HCT116 (cell line): ENCODE results near the gene DDX24. TPM values are rescaled to one million over a fixed set of nuclear protein-coding genes. Genes with fewer than 3 reads are reported as not detected.

Experiments
- ATAC-seq: fragments of 200-7000 bp; cut with Tn5 transposase; 2 replicates; pipeline ENCODE4 v1.9.1; 2020; ENCODE audit warnings: mild to moderate bottlenecking, moderate library complexity
- BruUV-seq: library from RNA; stranded (reverse); fragments of 400-500 nt; replicated peaks from 2 replicates; lab custom pipeline; 2021; lab: Mats Ljungman, UMichigan
- CTCF ChIA-PET: fragments of 300-600 bp; sonication (Branson Sonifier 250); formaldehyde crosslinking; loops from one replicate; lab custom pipeline; 2021; ENCODE audit warnings: antibody characterized with exemption; lab: Charles Lee
- POLR2A ChIA-PET: fragments of 300-600, 350-600 bp; sonication (Branson Sonifier 250); formaldehyde crosslinking; loops from one replicate; lab custom pipeline; 2021; ENCODE audit warnings: antibody characterized with exemption; lab: Charles Lee
- RAD21 ChIA-PET, 2 experiments: fragments of 300-600 bp; sonication (Branson Sonifier 250); formaldehyde crosslinking; loops; one replicate each; lab custom pipeline; 2023; ENCODE audit warnings: low total read pairs in 2 of 2; ENCODE audit not compliant: uncharacterized antibody in 2 of 2, unreplicated experiment in 2 of 2, low non-redundant PET in 1 of 2; lab: Charles Lee
- DNase-seq: peaks from one replicate; pipeline ENCODE4 v3.0.0-alpha.2; 2010; ENCODE audit warnings: low read depth, low spot score
- H2AFZ ChIP-seq: fragments of 200-600 bp; shearing (Covaris generic), sonication (generic); 2 replicates; pipeline ENCODE4 v1.6.1; 2017; ENCODE audit warnings: low read depth, mixed run types, mixed read lengths, antibody characterized with exemption, low read length; ENCODE audit not compliant: poor library complexity, severe bottlenecking
- H3K27ac ChIP-seq: 2 replicates; pipeline ENCODE4 v1.5.1; 2012; ENCODE audit warnings: low read depth, low read length
- H3K27me3 ChIP-seq: fragments of 200-600 bp; sonication (generic); 2 replicates; pipeline ENCODE4 v1.6.1; 2016; ENCODE audit warnings: mixed run types, low read length, mixed read lengths; ENCODE audit not compliant: insufficient read depth
- H3K36me3 ChIP-seq, 2 experiments: fragments of 200-500 bp in 1 of 2; fragments of 200-600 bp in 1 of 2; sonication (Bioruptor generic) in 1 of 2; sonication (generic) in 1 of 2; 2 replicates each; pipeline versions ENCODE4 v1.5.1 to v1.6.1; 2014 to 2016; ENCODE audit warnings: low read length in 2 of 2, inconsistent platforms in 1 of 2, mixed read lengths in 1 of 2, mixed run types in 1 of 2; ENCODE audit not compliant: insufficient read depth in 2 of 2, control insufficient read depth in 1 of 2
- H3K4me1 ChIP-seq, 2 experiments: fragments of 200-600 bp in 1 of 2; sonication (generic) in 1 of 2; 2 replicates each; pipeline versions ENCODE4 v1.5.1 to v1.6.1; 2012 to 2017; ENCODE audit warnings: low read length in 2 of 2, inconsistent platforms in 1 of 2, mild to moderate bottlenecking in 1 of 2, mixed read lengths in 1 of 2, mixed run types in 1 of 2, moderate library complexity in 1 of 2; ENCODE audit not compliant: insufficient read depth in 2 of 2, control insufficient read depth in 1 of 2
- H3K4me2 ChIP-seq: fragments of 200-600 bp; sonication (generic); 2 replicates; pipeline ENCODE4 v1.6.1; 2017; ENCODE audit warnings: mixed run types, low read length, mixed read lengths
- H3K4me3 ChIP-seq, 2 experiments: fragments of 200-600 bp in 1 of 2; sonication (generic) in 1 of 2; replicated peaks in 1 of 2; 2 replicates each; pipeline ENCODE4 v1.5.1; 2011 to 2016; ENCODE audit warnings: low read length in 2 of 2, control low read depth in 1 of 2, low read depth in 1 of 2, mild to moderate bottlenecking in 1 of 2, mixed read lengths in 1 of 2, mixed run types in 1 of 2
- H3K79me2 ChIP-seq: fragments of 200-600 bp; sonication (generic); 2 replicates; pipeline ENCODE4 v1.6.1; 2017; ENCODE audit warnings: mild to moderate bottlenecking, mixed run types, low read length, moderate library complexity, mixed read lengths; ENCODE audit not compliant: insufficient read depth
- H3K9ac ChIP-seq: fragments of 200-600 bp; sonication (generic); 2 replicates; pipeline ENCODE4 v1.6.1; 2016; ENCODE audit warnings: low read length, mixed read lengths
- H3K9me2 ChIP-seq: fragments of 200-600 bp; sonication (generic), shearing (Covaris generic); 2 replicates; pipeline ENCODE4 v1.6.1; 2017; ENCODE audit warnings: mixed run types, mild to moderate bottlenecking, moderate library complexity; ENCODE audit not compliant: insufficient read depth
- H3K9me3 ChIP-seq, 2 experiments: fragments of 200-500 bp in 1 of 2; fragments of 200-600 bp in 1 of 2; sonication (Bioruptor generic) in 1 of 2; sonication (generic) in 1 of 2; 2 replicates each; pipeline ENCODE4 v1.6.1; 2014 to 2017; ENCODE audit warnings: low read length in 2 of 2, mixed read lengths in 2 of 2, inconsistent platforms in 1 of 2, low read depth in 1 of 2, mild to moderate bottlenecking in 1 of 2, mixed run types in 1 of 2, moderate library complexity in 1 of 2; ENCODE audit not compliant: control insufficient read depth in 1 of 2, insufficient read depth in 1 of 2
- H4K20me1 ChIP-seq: fragments of 200-600 bp; sonication (generic), shearing (Covaris generic); 2 replicates; pipeline ENCODE4 v1.6.1; 2017; ENCODE audit warnings: mixed run types, mild to moderate bottlenecking, moderate library complexity; ENCODE audit not compliant: insufficient read depth
- CBX3 ChIP-seq: IDR thresholded peaks from 2 replicates; pipeline ENCODE4 v1.6.1; 2012; ENCODE audit warnings: low read depth
- CEBPB ChIP-seq: IDR thresholded peaks from 2 replicates; pipeline ENCODE4 v1.6.1; 2012; ENCODE audit warnings: low read depth
- EGR1 ChIP-seq: IDR thresholded peaks from 2 replicates; pipeline ENCODE4 v1.6.1; 2012; ENCODE audit warnings: low read depth
- ELF1 ChIP-seq: IDR thresholded peaks from 2 replicates; pipeline ENCODE4 v1.6.1; 2012; ENCODE audit warnings: low read depth, borderline replicate concordance
- EZH2 ChIP-seq: fragments of 200-600 bp; sonication (generic); IDR thresholded peaks from 2 replicates; pipeline ENCODE4 v1.6.1; 2017; ENCODE audit warnings: antibody characterized with exemption, mixed run types
- EZH2phosphoT487 ChIP-seq: fragments of 200-600 bp; IDR thresholded peaks from 2 replicates; pipeline ENCODE4 v1.6.1; 2018; ENCODE audit warnings: antibody characterized with exemption, borderline replicate concordance
- JUND ChIP-seq: IDR thresholded peaks from 2 replicates; pipeline ENCODE4 v1.6.1; 2012
- POLR2A ChIP-seq: IDR thresholded peaks from 2 replicates; pipeline ENCODE4 v1.7.0; 2011; ENCODE audit warnings: borderline replicate concordance; ENCODE audit not compliant: insufficient read depth, insufficient read length; ENCODE audit errors: extremely low read depth
- POLR2AphosphoS5 ChIP-seq: IDR thresholded peaks from 2 replicates; pipeline ENCODE4 v1.6.1; 2011; ENCODE audit warnings: mild to moderate bottlenecking, low read depth, low read length, moderate library complexity
- RAD21 ChIP-seq: IDR thresholded peaks from 2 replicates; pipeline ENCODE4 v1.6.1; 2012; ENCODE audit warnings: low read depth, mild to moderate bottlenecking
- SIN3A ChIP-seq: IDR thresholded peaks from 2 replicates; pipeline ENCODE4 v1.6.1; 2012; ENCODE audit warnings: low read depth
- SRF ChIP-seq: IDR thresholded peaks from 2 replicates; pipeline ENCODE4 v1.6.1; 2012; ENCODE audit warnings: low read depth
- ZFX ChIP-seq: fragments of 450-650 bp; IDR thresholded peaks from 2 replicates; pipeline ENCODE4 v1.6.1; 2017
- ZNF274 ChIP-seq: fragments of 200-500 bp; sonication (Bioruptor generic); IDR thresholded peaks from 2 replicates; pipeline ENCODE4 v1.6.1; 2014; ENCODE audit warnings: mild to moderate bottlenecking, low read depth, low read length, inconsistent platforms
- intact Hi-C: fragments of 100-400 bp; cut with micrococcal nuclease; formaldehyde crosslinking; loops from 2 replicates; pipeline ENCODE4 v1.10.0; 2022
- total RNA-seq: library from RNA; stranded (reverse); gene quantifications from one replicate; pipeline ENCODE4 v1.2.1, GENCODE V29; 2021; ENCODE audit not compliant: unreplicated experiment
- TF ChIP-seq, protein P1 (sequence below): IDR thresholded peaks from 2 replicates; pipeline ENCODE4 v1.6.1; 2012
- TF ChIP-seq, protein P2 (sequence below): IDR thresholded peaks from 2 replicates; pipeline ENCODE4 v1.6.1; 2012
- TF ChIP-seq, protein P3 (sequence below), 3 experiments: fragments of 200-600 bp in 1 of 3; sonication (generic) in 1 of 3; IDR thresholded peaks in 2 of 3; conservative IDR thresholded peaks in 1 of 3; 2 replicates each; pipeline ENCODE4 v1.5.1; 2012 to 2017; ENCODE audit warnings: low read depth in 2 of 3, low read length in 2 of 3, antibody characterized with exemption in 1 of 3, borderline replicate concordance in 1 of 3, control low read depth in 1 of 3, mild to moderate bottlenecking in 1 of 3, mixed read lengths in 1 of 3, mixed run types in 1 of 3, moderate library complexity in 1 of 3; ENCODE audit not compliant: insufficient read depth in 1 of 3
- TF ChIP-seq, protein P4 (sequence below): IDR thresholded peaks from 2 replicates; pipeline ENCODE4 v1.6.1; 2012; ENCODE audit warnings: low read depth

The DDX24 gene
- total RNA-seq, 1 experiment from 2014 or later = 169 TPM

DNA sequence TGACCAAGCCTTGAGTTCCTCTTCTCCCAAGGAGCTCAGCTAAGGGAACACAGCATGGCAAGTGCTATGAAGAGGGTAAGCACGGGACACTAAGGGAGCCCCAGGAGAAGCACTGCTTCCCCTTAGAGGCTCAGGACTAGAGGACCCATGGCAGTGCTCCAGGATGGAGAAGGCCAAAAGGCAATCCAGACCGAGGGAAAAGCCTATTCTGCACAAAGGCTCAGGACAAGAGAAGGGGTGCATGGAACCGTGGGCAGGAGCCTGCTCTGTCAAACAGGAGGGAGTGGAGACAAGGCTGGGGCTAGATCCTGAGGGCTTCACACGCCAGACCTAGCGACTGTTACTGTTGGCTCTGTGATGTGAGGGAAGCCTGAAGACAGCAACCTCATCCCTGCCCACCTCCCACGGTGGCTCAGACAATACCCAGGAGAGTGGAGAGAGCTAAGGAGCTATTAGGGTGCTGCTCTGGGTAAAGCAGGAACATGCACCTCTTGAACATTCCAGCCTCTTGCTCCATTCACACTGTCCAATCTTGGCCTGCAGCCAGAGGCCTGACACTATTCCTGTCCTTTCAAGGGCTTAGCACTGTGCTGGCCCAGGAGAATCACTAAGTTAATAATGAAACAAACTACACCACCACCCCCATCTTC is 30.6 kb downstream of the DDX24 start:
- Histone ChIP-seq H3K36me3 (peaks cover 35 to 66% of the 10 kb centered on the region in 2 experiments; a peak in 3 of 4 replicates), H3K4me2 (no peak overlapping the region), H3K9me2 (no peaks in the 10 kb centered on the region), H4K20me1 (no peaks in the 10 kb centered on the region), H2AFZ (no peak overlapping the region), H3K79me2 (no peaks in the 10 kb centered on the region; the same call in 1 of the 2 replicates), H3K9me3 (no peaks in the 10 kb centered on the region), H3K4me3 (no peak overlapping the region), H3K27me3 (no peaks in the 10 kb centered on the region), H3K27ac (no peak overlapping the region), H3K9ac (no peak overlapping the region), H3K4me1 (no peaks in the 10 kb centered on the region)
- ChIA-PET CTCF (interaction anchor here (1.0 to 1.5 kb wide), 2 partner anchors 16 to 86 kb away, joined by 3 to 5 read pairs; no protein-coding TSS in a partner anchor), RAD21 (interaction anchor here (0.7 to 2.0 kb wide), 3 partner anchors 14 to 86 kb away, joined by 3 to 5 read pairs (median 3); partner anchors contain the start of gene IFI27L2 (in 1 of the 2)), POLR2A (no interaction called here)
- ATAC-seq (no peak), DNase-seq (no peak)
- no TSS peak for BruUV-seq
- intact Hi-C loops = loop anchor here (2.0 kb wide), 1 partner anchor 130 kb away; no protein-coding TSS in a partner anchor
- TF ChIP-seq, protein P1, sequence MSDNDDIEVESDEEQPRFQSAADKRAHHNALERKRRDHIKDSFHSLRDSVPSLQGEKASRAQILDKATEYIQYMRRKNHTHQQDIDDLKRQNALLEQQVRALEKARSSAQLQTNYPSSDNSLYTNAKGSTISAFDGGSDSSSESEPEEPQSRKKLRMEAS = no peak
- no peak for TF ChIP-seq POLR2AphosphoS5
- no peak for TF ChIP-seq ELF1
- TF ChIP-seq ZFX = no peak
- TF ChIP-seq EZH2 = no peak
- TF ChIP-seq EZH2phosphoT487 = no peak
- no peak for TF ChIP-seq SIN3A
- TF ChIP-seq JUND = no peak
- no peak for TF ChIP-seq CEBPB
- no peak for TF ChIP-seq POLR2A
- TF ChIP-seq, protein P2, sequence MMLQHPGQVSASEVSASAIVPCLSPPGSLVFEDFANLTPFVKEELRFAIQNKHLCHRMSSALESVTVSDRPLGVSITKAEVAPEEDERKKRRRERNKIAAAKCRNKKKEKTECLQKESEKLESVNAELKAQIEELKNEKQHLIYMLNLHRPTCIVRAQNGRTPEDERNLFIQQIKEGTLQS = no peak
- TF ChIP-seq, protein P3, sequence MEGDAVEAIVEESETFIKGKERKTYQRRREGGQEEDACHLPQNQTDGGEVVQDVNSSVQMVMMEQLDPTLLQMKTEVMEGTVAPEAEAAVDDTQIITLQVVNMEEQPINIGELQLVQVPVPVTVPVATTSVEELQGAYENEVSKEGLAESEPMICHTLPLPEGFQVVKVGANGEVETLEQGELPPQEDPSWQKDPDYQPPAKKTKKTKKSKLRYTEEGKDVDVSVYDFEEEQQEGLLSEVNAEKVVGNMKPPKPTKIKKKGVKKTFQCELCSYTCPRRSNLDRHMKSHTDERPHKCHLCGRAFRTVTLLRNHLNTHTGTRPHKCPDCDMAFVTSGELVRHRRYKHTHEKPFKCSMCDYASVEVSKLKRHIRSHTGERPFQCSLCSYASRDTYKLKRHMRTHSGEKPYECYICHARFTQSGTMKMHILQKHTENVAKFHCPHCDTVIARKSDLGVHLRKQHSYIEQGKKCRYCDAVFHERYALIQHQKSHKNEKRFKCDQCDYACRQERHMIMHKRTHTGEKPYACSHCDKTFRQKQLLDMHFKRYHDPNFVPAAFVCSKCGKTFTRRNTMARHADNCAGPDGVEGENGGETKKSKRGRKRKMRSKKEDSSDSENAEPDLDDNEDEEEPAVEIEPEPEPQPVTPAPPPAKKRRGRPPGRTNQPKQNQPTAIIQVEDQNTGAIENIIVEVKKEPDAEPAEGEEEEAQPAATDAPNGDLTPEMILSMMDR (IDR thresholded peaks at IDR 0.05 in 2 of 3, conservative IDR thresholded peaks at IDR 0.05 in 1 of 3; ENCODE audit: borderline replicate concordance in 1 of 3, insufficient read depth in 1 of 3, low read depth in 2 of 3, low read length in 2 of 3) = no peak
- no peak for TF ChIP-seq SRF
- no peak for TF ChIP-seq EGR1
- TF ChIP-seq ZNF274 = no peak
- no peak for TF ChIP-seq RAD21
- no peak for TF ChIP-seq CBX3
- TF ChIP-seq, protein P4, sequence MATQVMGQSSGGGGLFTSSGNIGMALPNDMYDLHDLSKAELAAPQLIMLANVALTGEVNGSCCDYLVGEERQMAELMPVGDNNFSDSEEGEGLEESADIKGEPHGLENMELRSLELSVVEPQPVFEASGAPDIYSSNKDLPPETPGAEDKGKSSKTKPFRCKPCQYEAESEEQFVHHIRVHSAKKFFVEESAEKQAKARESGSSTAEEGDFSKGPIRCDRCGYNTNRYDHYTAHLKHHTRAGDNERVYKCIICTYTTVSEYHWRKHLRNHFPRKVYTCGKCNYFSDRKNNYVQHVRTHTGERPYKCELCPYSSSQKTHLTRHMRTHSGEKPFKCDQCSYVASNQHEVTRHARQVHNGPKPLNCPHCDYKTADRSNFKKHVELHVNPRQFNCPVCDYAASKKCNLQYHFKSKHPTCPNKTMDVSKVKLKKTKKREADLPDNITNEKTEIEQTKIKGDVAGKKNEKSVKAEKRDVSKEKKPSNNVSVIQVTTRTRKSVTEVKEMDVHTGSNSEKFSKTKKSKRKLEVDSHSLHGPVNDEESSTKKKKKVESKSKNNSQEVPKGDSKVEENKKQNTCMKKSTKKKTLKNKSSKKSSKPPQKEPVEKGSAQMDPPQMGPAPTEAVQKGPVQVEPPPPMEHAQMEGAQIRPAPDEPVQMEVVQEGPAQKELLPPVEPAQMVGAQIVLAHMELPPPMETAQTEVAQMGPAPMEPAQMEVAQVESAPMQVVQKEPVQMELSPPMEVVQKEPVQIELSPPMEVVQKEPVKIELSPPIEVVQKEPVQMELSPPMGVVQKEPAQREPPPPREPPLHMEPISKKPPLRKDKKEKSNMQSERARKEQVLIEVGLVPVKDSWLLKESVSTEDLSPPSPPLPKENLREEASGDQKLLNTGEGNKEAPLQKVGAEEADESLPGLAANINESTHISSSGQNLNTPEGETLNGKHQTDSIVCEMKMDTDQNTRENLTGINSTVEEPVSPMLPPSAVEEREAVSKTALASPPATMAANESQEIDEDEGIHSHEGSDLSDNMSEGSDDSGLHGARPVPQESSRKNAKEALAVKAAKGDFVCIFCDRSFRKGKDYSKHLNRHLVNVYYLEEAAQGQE = no peak
